Measurements from ENCODE around the gene SPIRE1.

SPIRE1 gene

DNA sequence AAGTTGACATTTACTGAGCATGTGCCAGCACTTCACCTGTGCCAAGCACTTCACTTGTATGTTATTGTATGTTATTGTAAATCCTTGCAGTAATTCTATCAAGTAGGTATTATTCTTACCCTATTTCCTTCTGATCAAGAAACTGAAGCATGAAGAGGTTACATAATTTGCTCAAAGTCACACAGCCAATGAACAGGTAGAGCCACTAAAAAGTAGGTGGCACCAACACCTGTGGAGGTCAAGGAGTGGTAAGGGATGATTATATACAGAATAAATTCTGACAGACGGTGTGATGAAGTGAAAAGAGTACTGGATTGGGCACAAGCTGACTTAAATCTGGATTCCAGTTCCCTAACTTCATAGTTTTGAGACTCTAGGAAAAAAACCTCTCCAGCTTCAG lies 71.0 kb downstream of the SPIRE1 start:
- no peak overlapping the region for H2AFZ ChIP-seq (ENCODE audit: low read depth, low read length)
- H3K9me3 ChIP-seq (ENCODE audit: control insufficient read depth, low read length), result no peaks in the 10 kb centered on the region
- no peak overlapping the region for H3K9ac ChIP-seq (ENCODE audit: low read length)
- no peak overlapping the region for H3K14ac ChIP-seq (ENCODE audit: low read length in 2 of 2)
- DNase-seq, result no peak
- no peak overlapping the region for H3K4me2 ChIP-seq (ENCODE audit: low read length, poor library complexity, severe bottlenecking)
- no peak overlapping the region for H3K27ac ChIP-seq (ENCODE audit: low read length, poor library complexity, severe bottlenecking)
- no peak overlapping the region for H2BK15ac ChIP-seq (ENCODE audit: low read depth, poor library complexity, severe bottlenecking)
- H3K4ac ChIP-seq (ENCODE audit: low read depth in 1 of 2, low read length in 2 of 2), result no peak overlapping the region
- no CpG with 5 or more reads among the region's 1 CpG for WGBS
- H2BK5ac ChIP-seq (ENCODE audit: low read depth, low read length, poor library complexity, severe bottlenecking), result no peak overlapping the region
- H3K4me3 ChIP-seq (ENCODE audit: insufficient read depth in 1 of 2, low read depth in 1 of 2, low read length in 2 of 2), result no peak overlapping the region
- H3K36me3 ChIP-seq (ENCODE audit: control insufficient read depth in 1 of 2, insufficient read depth in 2 of 2, low read depth in 1 of 2, low read length in 2 of 2), result no peaks in the 10 kb centered on the region
- H3K27me3 ChIP-seq (ENCODE audit: control insufficient read depth in 1 of 2, insufficient read depth in 1 of 2, low read length in 2 of 2), result no peaks in the 10 kb centered on the region
- H2BK120ac ChIP-seq (ENCODE audit: low read depth, low read length), result no peak overlapping the region
- H4K8ac ChIP-seq (ENCODE audit: low read length), result no peak overlapping the region
- no peak overlapping the region for H3K18ac ChIP-seq (ENCODE audit: low read depth in 1 of 2, low read length in 2 of 2)
- no peak overlapping the region for H2AK5ac ChIP-seq (ENCODE audit: low read length, severe bottlenecking)
- H3K4me1 ChIP-seq (ENCODE audit: control insufficient read depth, insufficient read depth, low read depth, low read length), result no peaks in the 10 kb centered on the region
- no peak overlapping the region for H4K91ac ChIP-seq (ENCODE audit: low read length)
- H3K79me1 ChIP-seq (replicated peaks; ENCODE audit: low read length, poor library complexity, severe bottlenecking), result peaks cover 22% of the 10 kb centered on the region
- H2BK12ac ChIP-seq (ENCODE audit: low read length in 2 of 2), result no peak overlapping the region
- H3K23ac ChIP-seq (ENCODE audit: low read length in 2 of 2), result no peak overlapping the region

DNA sequence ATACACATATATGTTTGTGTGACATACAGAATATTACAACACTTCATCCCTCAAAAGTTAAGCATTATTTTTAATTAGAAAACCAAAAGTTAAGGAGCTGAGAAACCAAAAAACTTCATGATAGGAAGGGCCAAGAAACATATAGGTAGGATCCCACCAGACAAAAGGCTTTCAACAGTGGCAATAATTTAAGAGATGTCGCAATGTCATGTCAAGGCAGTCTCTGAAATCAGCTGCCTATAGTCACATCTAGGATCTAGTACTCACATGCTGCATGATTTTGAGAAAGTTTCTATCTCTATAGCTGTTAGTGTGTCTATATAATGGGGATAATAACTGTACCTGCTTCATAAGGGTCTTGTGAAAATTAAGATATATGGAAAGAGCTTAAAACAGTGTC lies 72.7 kb downstream of the SPIRE1 start:
- no peak overlapping the region for H4K8ac ChIP-seq (ENCODE audit: low read length)
- no peak overlapping the region for H3K9ac ChIP-seq (ENCODE audit: low read length)
- no peaks in the 10 kb centered on the region for H3K4me1 ChIP-seq (ENCODE audit: control insufficient read depth, insufficient read depth, low read depth, low read length)
- no peaks in the 10 kb centered on the region for H3K9me3 ChIP-seq (ENCODE audit: control insufficient read depth, low read length)
- H3K14ac ChIP-seq (ENCODE audit: low read length in 2 of 2), result no peak overlapping the region
- no peak overlapping the region for H3K23ac ChIP-seq (ENCODE audit: low read length in 2 of 2)
- H2BK5ac ChIP-seq (ENCODE audit: low read depth, low read length, poor library complexity, severe bottlenecking), result no peak overlapping the region
- no peak overlapping the region for H3K27ac ChIP-seq (ENCODE audit: low read length, poor library complexity, severe bottlenecking)
- H3K18ac ChIP-seq (ENCODE audit: low read depth in 1 of 2, low read length in 2 of 2), result no peak overlapping the region
- no peak overlapping the region for H4K91ac ChIP-seq (ENCODE audit: low read length)
- WGBS, result 100% methylated on average over 1 of the region's 1 CpG
- H3K36me3 ChIP-seq (ENCODE audit: control insufficient read depth in 1 of 2, insufficient read depth in 2 of 2, low read depth in 1 of 2, low read length in 2 of 2), result no peaks in the 10 kb centered on the region
- no peaks in the 10 kb centered on the region for H3K27me3 ChIP-seq (ENCODE audit: control insufficient read depth in 1 of 2, insufficient read depth in 1 of 2, low read length in 2 of 2)
- H2BK120ac ChIP-seq (ENCODE audit: low read depth, low read length), result no peak overlapping the region
- H2BK12ac ChIP-seq (ENCODE audit: low read length in 2 of 2), result no peak overlapping the region
- no peak overlapping the region for H3K4ac ChIP-seq (ENCODE audit: low read depth in 1 of 2, low read length in 2 of 2)
- H2AK5ac ChIP-seq (ENCODE audit: low read length, severe bottlenecking), result no peak overlapping the region
- H3K4me2 ChIP-seq (ENCODE audit: low read length, poor library complexity, severe bottlenecking), result no peak overlapping the region
- H3K4me3 ChIP-seq (ENCODE audit: insufficient read depth in 1 of 2, low read depth in 1 of 2, low read length in 2 of 2), result no peak overlapping the region
- peaks cover 17% of the 10 kb centered on the region for H3K79me1 ChIP-seq (replicated peaks; ENCODE audit: low read length, poor library complexity, severe bottlenecking)
- DNase-seq, result no peak
- H2AFZ ChIP-seq (ENCODE audit: low read depth, low read length), result no peak overlapping the region
- H2BK15ac ChIP-seq (ENCODE audit: low read depth, poor library complexity, severe bottlenecking), result no peak overlapping the region

DNA sequence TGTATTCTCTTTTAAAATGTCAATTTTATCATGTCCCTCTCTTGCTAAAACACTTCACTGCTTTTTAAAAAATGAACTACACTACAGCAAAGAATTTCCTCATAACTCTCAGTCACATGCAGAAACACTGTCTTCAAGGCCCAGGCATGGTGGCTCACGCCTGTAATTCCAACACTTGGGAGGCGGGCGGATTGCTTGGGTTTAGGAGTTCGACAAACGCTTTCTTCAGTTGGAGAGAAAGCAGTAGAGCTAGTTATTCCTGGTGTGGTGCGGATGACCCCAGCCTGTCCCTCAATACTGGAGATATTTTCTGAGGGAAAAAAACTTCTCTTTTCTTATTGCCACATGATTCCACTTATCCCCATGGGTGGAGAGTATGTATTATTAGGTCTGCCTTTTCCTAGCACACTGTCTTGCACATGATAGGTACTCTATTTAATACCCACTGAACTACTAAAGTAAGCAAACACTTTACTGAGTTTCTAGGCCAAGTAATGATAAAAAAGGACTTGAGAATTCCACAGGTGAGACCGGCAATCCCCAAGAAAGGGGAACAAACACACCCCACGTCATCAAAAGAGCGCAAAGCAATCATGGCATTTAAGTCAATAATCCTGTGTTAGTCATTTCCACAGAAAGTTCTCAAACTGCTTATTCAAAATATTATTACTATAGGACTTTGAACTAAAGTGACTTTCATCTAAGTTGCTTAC lies 77.1 kb downstream of the SPIRE1 start:
- 97% methylated on average over 7 of the region's 9 CpGs for WGBS
- H3K9me3 ChIP-seq (ENCODE audit: control insufficient read depth, low read length), result no peaks in the 10 kb centered on the region
- no peak overlapping the region for H2AK5ac ChIP-seq (ENCODE audit: low read length, severe bottlenecking)
- H3K4ac ChIP-seq (ENCODE audit: low read depth in 1 of 2, low read length in 2 of 2), result no peak overlapping the region
- H3K23ac ChIP-seq (ENCODE audit: low read length in 2 of 2), result no peak overlapping the region
- peaks cover 12% of the 10 kb centered on the region for H3K79me1 ChIP-seq (replicated peaks; ENCODE audit: low read length, poor library complexity, severe bottlenecking)
- H3K27ac ChIP-seq (ENCODE audit: low read length, poor library complexity, severe bottlenecking), result no peak overlapping the region
- H2AFZ ChIP-seq (ENCODE audit: low read depth, low read length), result no peak overlapping the region
- H3K18ac ChIP-seq (ENCODE audit: low read depth in 1 of 2, low read length in 2 of 2), result no peak overlapping the region
- no peak overlapping the region for H3K14ac ChIP-seq (ENCODE audit: low read length in 2 of 2)
- H4K91ac ChIP-seq (ENCODE audit: low read length), result no peak overlapping the region
- H2BK5ac ChIP-seq (ENCODE audit: low read depth, low read length, poor library complexity, severe bottlenecking), result no peak overlapping the region
- H2BK15ac ChIP-seq (ENCODE audit: low read depth, poor library complexity, severe bottlenecking), result no peak overlapping the region
- H2BK12ac ChIP-seq (ENCODE audit: low read length in 2 of 2), result no peak overlapping the region
- H3K4me1 ChIP-seq (ENCODE audit: control insufficient read depth, insufficient read depth, low read depth, low read length), result no peaks in the 10 kb centered on the region
- H3K36me3 ChIP-seq (ENCODE audit: control insufficient read depth in 1 of 2, insufficient read depth in 2 of 2, low read depth in 1 of 2, low read length in 2 of 2), result no peaks in the 10 kb centered on the region
- no peak overlapping the region for H3K4me3 ChIP-seq (ENCODE audit: insufficient read depth in 1 of 2, low read depth in 1 of 2, low read length in 2 of 2)
- DNase-seq, result no peak
- H2BK120ac ChIP-seq (ENCODE audit: low read depth, low read length), result no peak overlapping the region
- H3K9ac ChIP-seq (ENCODE audit: low read length), result no peak overlapping the region
- H3K27me3 ChIP-seq (ENCODE audit: control insufficient read depth in 1 of 2, insufficient read depth in 1 of 2, low read length in 2 of 2), result no peaks in the 10 kb centered on the region
- no peak overlapping the region for H3K4me2 ChIP-seq (ENCODE audit: low read length, poor library complexity, severe bottlenecking)
- no peak overlapping the region for H4K8ac ChIP-seq (ENCODE audit: low read length)

DNA sequence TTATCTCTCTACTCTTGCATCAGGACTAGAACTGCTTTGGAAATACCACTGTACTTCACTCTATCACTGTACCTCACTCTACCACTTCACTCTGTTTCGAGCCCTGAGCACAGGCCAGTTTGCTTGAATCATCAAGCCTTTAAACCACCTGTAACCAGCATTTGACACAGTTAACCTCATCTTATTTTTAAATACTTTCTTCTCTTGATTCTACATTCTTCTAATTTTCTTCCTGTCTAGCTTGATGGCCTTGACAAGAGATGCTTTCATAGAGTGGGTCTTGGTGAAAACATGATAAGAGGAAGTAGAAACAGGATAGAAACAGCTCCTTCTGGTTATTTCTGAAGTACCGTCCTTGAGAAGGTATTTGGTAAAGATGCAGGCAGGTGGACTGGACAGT lies 78.1 kb downstream of the SPIRE1 start:
- Histone ChIP-seq H3K27me3 (ENCODE audit: control insufficient read depth in 1 of 2, insufficient read depth in 1 of 2, low read length in 2 of 2) (no peaks in the 10 kb centered on the region), H2BK15ac (ENCODE audit: low read depth, poor library complexity, severe bottlenecking) (no peak overlapping the region), H2BK12ac (ENCODE audit: low read length in 2 of 2) (no peak overlapping the region), H3K9ac (ENCODE audit: low read length) (no peak overlapping the region), H3K4me2 (ENCODE audit: low read length, poor library complexity, severe bottlenecking) (no peak overlapping the region), H4K91ac (ENCODE audit: low read length) (no peak overlapping the region), H3K9me3 (ENCODE audit: control insufficient read depth, low read length) (no peaks in the 10 kb centered on the region), H3K14ac (ENCODE audit: low read length in 2 of 2) (no peak overlapping the region), H3K36me3 (ENCODE audit: control insufficient read depth in 1 of 2, insufficient read depth in 2 of 2, low read depth in 1 of 2, low read length in 2 of 2) (no peaks in the 10 kb centered on the region), H3K18ac (ENCODE audit: low read depth in 1 of 2, low read length in 2 of 2) (no peak overlapping the region), H4K8ac (ENCODE audit: low read length) (no peak overlapping the region), H3K23ac (ENCODE audit: low read length in 2 of 2) (no peak overlapping the region), H3K79me1 (replicated peaks; ENCODE audit: low read length, poor library complexity, severe bottlenecking) (peaks cover 12% of the 10 kb centered on the region), H2AK5ac (ENCODE audit: low read length, severe bottlenecking) (no peak overlapping the region), H2BK5ac (ENCODE audit: low read depth, low read length, poor library complexity, severe bottlenecking) (no peak overlapping the region), H3K4me1 (ENCODE audit: control insufficient read depth, insufficient read depth, low read depth, low read length) (no peaks in the 10 kb centered on the region), H2BK120ac (ENCODE audit: low read depth, low read length) (no peak overlapping the region), H3K4me3 (ENCODE audit: insufficient read depth in 1 of 2, low read depth in 1 of 2, low read length in 2 of 2) (no peak overlapping the region), H3K27ac (ENCODE audit: low read length, poor library complexity, severe bottlenecking) (no peak overlapping the region), H3K4ac (ENCODE audit: low read depth in 1 of 2, low read length in 2 of 2) (no peak overlapping the region), H2AFZ (ENCODE audit: low read depth, low read length) (no peak overlapping the region)
- 97% methylated on average over 2 of the region's 2 CpGs for WGBS
- DNase-seq, result no peak
